Stimulated activated CD4-positive, alpha-beta T cell treated with anti-CD3 and anti-CD28 coated beads, Interleukin-4, amount 100 ng/mL, for 24 hours (primary cell): ENCODE measurements around the gene CYP2C19.
"Not testable (repeated sequence)": the region's sequence is repeated elsewhere in the genome, so short reads cannot be mapped to it uniquely, and the experiment has no call there.

ENCODE experiments used
- DNase-seq: peaks from one replicate; pipeline ENCODE4 v3.0.0-alpha.2; 2020

Gene CYP2C19

GRCh38 chr10:94762393-94762792 lies at the start of gene CYP2C19:
TSS of gene CYP2C19 (plus strand) at chr10:94762681. CDS start at chr10:94762706, 25 bp downstream.
- no peak for DNase-seq

GRCh38 chr10:94725871-94726270 lies 36.6 kb upstream of the CYP2C19 start:
- DNase-seq: no peak

DNA sequence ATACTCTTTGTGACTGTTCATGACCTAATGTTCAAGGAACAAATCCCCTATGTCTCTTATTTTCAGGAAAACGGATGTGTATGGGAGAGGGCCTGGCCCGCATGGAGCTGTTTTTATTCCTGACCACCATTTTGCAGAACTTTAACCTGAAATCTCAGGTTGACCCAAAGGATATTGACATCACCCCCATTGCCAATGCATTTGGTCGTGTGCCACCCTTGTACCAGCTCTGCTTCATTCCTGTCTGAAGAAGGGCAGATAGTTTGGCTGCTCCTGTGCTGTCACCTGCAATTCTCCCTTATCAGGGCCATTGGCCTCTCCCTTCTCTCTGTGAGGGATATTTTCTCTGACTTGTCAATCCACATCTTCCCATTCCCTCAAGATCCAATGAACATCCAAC lies 27.3 kb upstream of the CYP2C19 start:
- DNase-seq: no peak

- no peak for DNase-seq
Measured at GRCh38 chr10:94738588-94738987, 23.9 kb upstream of the CYP2C19 start.

DNA sequence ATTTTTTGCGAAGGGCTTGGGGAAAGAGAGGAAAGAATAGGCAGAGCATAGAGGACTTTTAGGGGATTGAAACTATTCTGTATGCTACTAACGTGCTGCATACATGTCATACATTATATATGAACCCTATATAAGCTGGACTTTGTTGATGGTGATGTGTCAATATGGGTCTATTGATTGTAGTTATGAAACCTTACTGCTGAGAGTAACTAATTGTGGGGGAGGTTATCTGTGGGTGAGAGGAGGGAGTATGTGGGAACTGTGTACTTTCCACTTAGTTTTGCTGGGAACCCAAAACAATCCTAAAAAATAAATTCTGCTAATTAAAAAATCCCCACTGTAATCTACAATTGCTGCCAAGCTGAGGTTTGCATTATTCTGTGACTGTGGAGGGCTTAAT lies 15.3 kb upstream of the CYP2C19 start:
- no peak for DNase-seq

DNA sequence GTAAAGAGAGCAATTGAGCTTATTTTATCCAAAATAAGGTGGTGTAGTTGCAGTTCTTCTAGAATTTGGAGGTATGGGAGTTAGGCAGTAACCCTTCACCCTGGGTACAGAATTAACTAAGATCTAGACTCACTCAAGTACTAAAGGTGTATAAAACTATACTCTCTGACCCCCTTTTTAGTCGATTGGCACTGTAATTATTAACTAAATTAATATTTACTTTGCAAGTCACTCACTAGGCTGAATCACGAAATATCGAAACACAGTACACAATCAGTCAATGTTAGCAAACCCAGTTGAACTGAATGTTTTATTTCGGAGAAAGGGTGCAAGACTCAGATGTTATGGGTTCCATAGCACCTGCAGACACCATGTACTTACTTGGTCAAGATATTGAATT lies 14.6 kb upstream of the CYP2C19 start:
- no peak for DNase-seq

- no peak for DNase-seq
Measured at GRCh38 chr10:94757916-94758315, 4.6 kb upstream of the CYP2C19 start.

DNA sequence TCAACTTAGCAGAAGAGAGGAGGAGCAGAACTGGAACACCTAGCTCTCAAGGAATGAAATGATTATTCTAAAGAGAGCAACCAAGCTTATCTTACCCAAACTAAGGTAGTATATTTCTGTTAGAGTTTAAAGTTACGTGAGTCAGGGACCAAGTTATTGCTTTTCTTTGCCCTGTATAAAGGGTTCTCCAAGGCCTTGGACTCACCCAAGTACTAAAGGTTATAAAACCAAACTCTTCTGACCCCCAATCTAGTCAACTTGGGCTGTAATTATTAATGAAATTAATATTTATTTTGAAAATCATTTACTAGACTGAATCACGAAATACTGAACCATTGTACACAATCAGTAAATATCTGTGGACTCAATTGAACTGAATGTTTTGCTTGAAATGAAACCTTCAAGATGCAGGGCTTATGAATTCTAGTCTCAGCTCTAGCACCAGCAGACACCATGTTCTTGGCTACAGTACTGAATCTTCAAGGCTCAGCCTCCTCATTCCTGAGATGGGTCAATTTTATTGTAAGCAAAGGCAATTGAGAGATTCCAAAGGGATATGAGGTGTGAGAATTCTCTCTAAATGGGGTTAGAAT lies 1.8 kb upstream of the CYP2C19 start:
- DNase-seq: no peak

- DNase-seq: not testable (repeated sequence)
Measured at GRCh38 chr10:94775425-94775824, 12.9 kb downstream of the CYP2C19 start.

GRCh38 chr10:94777886-94778458 lies 15.5 kb downstream of the CYP2C19 start:
- DNase-seq: no peak

- DNase-seq: no peak
Measured at GRCh38 chr10:94780844-94781243, 18.4 kb downstream of the CYP2C19 start.

GRCh38 chr10:94784256-94784655 lies 21.8 kb downstream of the CYP2C19 start:
- DNase-seq: no peak

DNA sequence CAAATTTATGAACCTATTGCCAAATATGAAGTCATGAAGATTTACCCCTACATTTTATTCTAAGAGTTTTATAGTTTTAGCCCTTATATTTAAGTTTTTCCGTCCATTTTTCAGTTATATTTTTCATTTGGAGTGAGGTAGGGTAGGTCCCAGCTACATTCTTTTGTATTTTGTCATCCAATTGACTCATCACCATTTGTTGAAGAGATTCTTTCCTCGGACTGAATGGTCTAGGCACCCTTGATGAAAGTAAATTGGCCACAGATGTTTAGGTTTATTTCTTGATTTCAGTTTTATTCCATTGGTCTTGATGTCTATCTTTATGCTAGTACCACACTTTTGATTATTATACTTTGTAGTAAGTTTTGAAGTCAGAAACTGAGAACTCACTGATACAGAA lies 22.7 kb downstream of the CYP2C19 start:
- no peak for DNase-seq

GRCh38 chr10:94800551-94800950 lies 38.1 kb downstream of the CYP2C19 start:
- not testable (repeated sequence) for DNase-seq

DNA sequence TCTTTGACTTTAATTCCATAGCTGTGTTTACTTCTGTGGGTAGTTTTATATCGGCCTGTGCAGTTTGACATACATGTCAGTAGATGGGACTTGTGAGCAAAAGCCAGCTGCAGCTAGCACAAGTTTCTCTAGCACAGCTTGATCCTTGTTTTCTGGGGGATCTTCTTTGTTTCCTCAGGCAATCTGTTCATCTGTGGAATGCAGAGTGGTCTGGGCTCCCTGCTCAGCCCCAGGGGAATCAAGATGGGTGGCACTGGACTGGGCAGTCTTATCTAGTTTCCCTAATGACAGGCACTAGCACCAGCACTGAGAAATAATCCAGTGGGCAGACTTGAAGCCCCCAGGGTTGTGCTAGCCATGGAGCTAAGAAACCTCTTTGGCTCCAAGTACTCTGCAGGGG lies 40.8 kb downstream of the CYP2C19 start:
- DNase-seq: no peak

DNA sequence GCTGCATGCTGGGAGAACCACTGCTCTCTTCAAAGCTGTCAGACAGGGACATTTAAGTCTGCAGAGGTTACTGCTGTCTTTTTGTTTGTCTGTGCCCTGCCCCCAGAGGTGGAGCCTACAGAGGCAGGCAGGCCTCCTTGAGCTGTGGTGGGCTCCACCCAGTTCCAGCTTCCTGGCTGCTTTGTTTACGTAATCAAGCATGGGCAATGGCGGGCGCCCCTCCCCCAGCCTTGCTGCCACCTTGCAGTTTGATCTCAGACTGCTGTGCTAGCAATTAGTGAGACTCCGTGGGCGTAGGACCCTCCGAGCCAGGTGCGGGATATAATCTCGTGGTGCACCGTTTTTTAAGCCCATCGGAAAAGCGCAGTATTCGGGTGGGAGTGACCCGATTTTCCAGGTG lies 67.5 kb downstream of the CYP2C19 start:
- not testable (repeated sequence) for DNase-seq

DNA sequence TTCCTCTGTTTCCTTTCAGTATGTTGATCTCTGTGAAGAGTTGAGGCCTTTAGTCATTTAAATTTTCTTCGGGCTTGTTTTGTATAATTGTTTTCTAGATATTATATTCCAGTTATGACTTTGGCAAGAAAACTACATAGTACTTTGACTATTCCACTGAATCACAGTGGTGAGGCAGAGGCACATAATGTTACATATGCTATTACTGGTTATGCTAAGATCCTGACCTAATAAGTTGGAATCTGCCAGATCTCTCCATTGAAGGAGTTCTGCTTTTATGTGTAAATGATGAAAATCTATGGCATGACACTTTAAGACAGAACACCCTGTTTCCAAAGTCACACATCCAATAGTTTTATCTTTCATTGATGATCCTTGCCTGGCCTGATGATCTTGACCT lies 83.7 kb downstream of the CYP2C19 start:
- DNase-seq: no peak

DNA sequence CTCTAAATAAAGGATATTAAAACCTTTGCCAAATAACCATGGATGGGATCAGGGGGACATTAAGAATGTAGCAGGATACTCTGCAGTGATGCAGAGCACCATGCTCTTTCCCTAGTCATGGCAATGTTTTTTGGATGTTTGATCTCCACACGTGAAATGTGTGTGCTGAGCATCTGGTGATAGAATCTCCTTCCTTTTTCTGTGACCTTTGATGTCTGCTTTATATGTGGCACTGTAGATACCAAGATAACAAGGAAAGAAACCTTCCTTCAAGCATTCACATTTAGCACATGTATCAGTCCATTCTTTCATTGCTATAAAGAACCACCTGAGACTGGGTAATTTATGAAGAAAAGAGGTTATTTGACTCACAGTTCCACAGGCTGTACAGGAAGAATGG lies 88.3 kb downstream of the CYP2C19 start:
- no peak for DNase-seq

- no peak for DNase-seq
Measured at GRCh38 chr10:94851263-94851662, 88.8 kb downstream of the CYP2C19 start.

DNA sequence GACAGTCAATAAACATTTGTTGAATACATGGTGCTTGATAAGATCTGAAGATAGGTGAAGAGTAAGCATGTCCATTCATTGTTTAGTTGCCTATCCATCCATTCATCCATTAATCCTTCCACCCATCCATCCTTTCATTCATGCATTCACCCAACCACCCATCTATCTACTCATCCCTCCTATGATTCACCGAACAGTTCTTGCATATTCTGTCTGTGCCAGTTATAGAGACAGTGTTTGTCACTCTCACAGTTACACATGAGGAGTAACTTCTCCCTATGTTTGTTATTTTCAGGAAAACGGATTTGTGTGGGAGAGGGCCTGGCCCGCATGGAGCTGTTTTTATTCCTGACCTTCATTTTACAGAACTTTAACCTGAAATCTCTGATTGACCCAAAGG lies 90.0 kb downstream of the CYP2C19 start:
- DNase-seq: no peak

DNA sequence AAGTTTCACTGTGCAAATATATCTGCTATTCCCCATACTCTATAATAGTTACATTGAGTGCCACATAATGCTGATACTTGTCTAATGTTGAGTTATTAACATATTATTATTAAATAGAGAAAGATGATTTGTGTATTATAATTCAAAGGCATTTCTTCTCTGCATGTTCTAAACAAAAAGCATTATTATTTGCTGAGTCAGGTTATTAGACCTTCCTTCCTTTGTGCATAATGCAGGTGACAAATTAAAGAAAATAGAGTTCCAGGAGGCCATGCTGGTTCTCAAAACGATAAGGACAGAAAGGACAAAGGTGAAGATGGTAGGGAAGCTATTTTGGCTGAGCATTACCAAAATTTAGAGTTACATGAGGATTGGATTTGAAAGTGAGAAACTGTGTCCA lies 90.6 kb downstream of the CYP2C19 start:
- no peak for DNase-seq

DNA sequence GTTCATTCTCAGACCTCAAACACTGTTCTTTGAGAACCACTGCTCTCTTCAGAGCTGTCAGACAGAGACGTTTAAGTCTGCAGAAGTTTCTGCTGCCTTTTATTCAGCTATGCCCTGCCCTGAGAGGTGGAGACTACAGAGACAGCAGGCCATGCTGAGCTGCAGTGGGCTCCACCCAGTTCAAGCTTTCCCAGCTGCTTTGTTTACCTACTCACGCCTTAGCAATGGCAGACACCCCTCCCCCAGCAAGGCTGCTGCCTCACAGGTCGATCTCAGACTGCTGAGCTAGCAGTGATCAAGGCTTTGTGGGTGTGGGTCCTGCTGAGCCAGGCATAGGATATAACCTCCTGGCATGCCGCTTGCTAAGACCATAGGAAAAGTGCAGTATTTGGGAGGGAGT lies 95.5 kb downstream of the CYP2C19 start:
- no peak for DNase-seq

- DNase-seq: no peak
Measured at GRCh38 chr10:94859086-94859485, 96.6 kb downstream of the CYP2C19 start.

GRCh38 chr10:94878649-94879048 lies 116.2 kb downstream of the CYP2C19 start:
- DNase-seq: no peak

- DNase-seq: no peak
Measured at GRCh38 chr10:94879214-94879613, 116.7 kb downstream of the CYP2C19 start.
